ENCODE results near the gene PKP2. TPM values are rescaled to one million over a fixed set of nuclear protein-coding genes. Genes with fewer than 3 reads are reported as not detected.
"Not testable (repeated sequence)": the region's sequence is repeated elsewhere in the genome, so short reads cannot be mapped to it uniquely, and the experiment has no call there.

Gene PKP2
- total RNA-seq, 2 donors from 2014 or later, result 130 to 187 TPM

DNA sequence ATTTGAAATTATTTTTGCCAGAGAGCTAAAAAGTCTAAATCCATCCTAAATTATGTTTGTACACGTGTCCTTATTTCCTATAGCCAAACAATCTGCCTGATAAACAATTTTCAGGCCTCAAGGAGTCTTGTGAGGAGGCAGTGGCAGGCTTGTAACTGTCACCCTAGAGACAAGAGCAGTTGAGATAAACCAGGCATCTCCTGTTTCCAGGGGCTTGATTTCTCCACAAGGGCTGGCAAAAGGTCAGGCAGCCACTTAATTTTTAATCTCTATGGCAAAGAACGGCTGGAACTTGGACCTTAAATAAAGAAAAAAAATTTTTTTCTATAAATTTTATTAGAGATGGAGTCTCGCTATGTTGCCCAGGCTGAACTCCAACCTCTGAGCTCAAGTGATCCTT, 15.5 kb downstream of the PKP2 start:
- TF ChIP-seq, protein P1, sequence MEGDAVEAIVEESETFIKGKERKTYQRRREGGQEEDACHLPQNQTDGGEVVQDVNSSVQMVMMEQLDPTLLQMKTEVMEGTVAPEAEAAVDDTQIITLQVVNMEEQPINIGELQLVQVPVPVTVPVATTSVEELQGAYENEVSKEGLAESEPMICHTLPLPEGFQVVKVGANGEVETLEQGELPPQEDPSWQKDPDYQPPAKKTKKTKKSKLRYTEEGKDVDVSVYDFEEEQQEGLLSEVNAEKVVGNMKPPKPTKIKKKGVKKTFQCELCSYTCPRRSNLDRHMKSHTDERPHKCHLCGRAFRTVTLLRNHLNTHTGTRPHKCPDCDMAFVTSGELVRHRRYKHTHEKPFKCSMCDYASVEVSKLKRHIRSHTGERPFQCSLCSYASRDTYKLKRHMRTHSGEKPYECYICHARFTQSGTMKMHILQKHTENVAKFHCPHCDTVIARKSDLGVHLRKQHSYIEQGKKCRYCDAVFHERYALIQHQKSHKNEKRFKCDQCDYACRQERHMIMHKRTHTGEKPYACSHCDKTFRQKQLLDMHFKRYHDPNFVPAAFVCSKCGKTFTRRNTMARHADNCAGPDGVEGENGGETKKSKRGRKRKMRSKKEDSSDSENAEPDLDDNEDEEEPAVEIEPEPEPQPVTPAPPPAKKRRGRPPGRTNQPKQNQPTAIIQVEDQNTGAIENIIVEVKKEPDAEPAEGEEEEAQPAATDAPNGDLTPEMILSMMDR (IDR thresholded peaks at IDR 0.05), result no peak
- Histone ChIP-seq H3K9ac (ENCODE audit: low read depth in 2 of 2, low read length in 2 of 2) (no peak overlapping the region), H3K36me3 (no peaks in the 10 kb centered on the region), H3K4me3 (no peak overlapping the region), H3K9me3 (no peaks in the 10 kb centered on the region), H3K27ac (peak overlapping the region; percentile 12), H3K4me1 (no peaks in the 10 kb centered on the region), H3K27me3 (no peaks in the 10 kb centered on the region)
- no peak for DNase-seq
- intact Hi-C loops (cut with DNase I), result no loop called here

DNA sequence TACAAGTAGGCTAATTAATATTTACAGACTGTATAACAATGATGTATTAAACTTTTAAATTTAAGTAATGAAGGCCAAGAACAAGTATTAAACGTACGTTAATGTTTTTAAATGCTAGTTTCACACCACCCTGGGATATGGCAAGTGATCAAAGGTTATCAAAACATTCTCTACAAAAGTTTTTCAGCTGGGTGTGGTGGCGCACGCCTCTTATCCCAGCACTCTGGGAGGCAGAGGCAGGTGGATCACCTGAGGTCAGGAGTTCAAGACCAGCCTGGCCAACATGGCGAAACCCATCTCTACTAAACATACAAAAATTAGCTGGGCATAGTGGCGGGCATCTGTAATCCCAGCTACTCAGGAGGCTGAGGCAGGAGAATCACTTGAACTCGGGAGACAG, 17.5 kb downstream of the PKP2 start:
- H3K27me3 ChIP-seq; H3K4me1 ChIP-seq; intact Hi-C loops (cut with DNase I); H3K9me3 ChIP-seq; H3K4me3 ChIP-seq; H3K9ac ChIP-seq (ENCODE audit: low read depth in 2 of 2, low read length in 2 of 2); H3K36me3 ChIP-seq: not testable (repeated sequence)
- peak overlapping the region; percentile 50 for H3K27ac ChIP-seq
- DNase-seq, result peak; percentile 39

DNA sequence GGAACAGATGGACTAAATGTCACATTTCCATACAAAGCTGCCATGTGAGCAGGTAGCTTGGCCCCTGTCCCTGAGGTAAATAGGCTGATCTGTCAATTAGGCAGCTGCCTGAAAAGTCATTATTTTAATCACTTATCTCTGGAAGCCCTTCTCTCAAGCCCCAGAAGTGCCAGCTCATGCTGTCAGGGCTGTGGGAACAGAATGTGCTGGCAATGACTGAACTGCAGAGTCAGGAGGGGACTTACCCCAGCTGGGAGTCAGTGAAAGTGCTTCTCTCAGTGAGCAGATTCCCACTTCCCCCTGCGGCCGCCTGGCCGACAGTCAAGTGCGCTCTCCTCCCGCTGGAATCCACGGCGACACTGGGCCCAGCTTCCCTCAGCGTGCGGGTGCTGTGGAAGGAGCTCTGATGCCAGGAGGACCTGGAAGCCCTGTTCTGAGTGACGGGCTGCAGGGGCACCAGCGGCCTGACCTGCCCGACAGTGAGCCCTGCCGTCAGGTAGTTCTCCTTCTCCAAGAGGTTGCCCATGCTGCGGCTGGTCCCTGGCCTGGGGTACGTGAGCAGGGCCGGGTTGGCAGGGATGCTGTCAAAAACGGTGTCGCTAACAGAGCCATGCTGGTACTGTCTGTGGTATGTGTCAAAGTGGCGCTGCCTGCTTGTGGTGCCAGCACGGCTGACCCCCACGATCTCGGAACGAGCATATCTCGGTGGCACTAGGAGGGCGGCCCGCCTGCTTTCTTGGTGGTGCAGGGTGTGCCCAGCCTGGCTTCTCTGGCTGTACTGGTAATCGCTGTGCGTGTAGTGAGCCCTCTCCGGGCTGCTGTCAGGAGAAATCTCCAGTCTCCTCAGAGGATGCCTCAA, 18.7 kb downstream of the PKP2 start:
- H3K4me1 ChIP-seq, result no peaks in the 10 kb centered on the region
- H3K9me3 ChIP-seq, result no peaks in the 10 kb centered on the region
- intact Hi-C loops (cut with DNase I), result no loop called here
- no peaks in the 10 kb centered on the region for H3K27me3 ChIP-seq
- no peak for DNase-seq
- TF ChIP-seq, protein P1 (IDR thresholded peaks at IDR 0.05), result no peak
- H3K27ac ChIP-seq, result no peak overlapping the region
- H3K9ac ChIP-seq (ENCODE audit: low read depth in 2 of 2, low read length in 2 of 2), result no peak overlapping the region
- H3K36me3 ChIP-seq, result no peaks in the 10 kb centered on the region
- H3K4me3 ChIP-seq, result no peak overlapping the region

DNA sequence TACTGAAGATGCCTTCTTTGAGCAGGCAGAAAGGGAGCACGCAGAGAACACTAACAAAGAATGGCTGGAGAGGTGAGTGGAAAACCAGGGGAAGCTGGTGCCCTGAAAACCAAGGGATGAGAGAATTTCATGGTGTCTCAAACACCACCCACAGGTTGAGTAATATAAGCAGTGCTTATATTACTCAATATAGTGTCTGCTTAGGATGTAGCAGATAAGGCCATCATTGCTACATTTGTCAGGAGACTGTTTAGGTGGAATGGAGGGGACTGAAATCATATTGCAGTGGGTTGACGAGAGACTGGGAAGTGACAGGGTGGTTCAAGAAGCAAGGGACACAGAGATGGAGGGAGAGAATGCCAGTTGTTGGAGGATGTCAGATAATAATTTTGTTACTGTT, 20.6 kb downstream of the PKP2 start:
- no peaks in the 10 kb centered on the region for H3K4me1 ChIP-seq

DNA sequence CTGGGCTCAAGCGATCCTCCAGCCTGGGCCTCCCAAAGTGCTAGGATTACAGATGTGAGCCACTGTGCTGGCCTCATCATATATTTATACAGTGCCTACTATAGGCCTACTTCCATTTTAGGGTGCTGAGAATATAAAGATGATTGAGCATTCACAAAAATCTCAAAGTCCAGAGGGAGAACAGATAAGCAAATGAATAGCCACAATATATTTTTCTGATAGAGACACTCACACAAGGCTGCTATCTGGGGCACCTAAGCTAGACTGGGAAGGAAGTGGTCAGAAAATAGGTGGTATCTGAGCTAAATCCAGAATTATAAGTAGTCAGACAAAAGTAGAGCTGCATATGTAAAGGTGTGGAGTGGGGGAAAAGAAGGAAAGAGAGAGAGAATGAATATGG, 21.6 kb downstream of the PKP2 start:
- no peaks in the 10 kb centered on the region for H3K4me1 ChIP-seq
- no peaks in the 10 kb centered on the region for H3K9me3 ChIP-seq
- no peak overlapping the region for H3K4me3 ChIP-seq
- no peaks in the 10 kb centered on the region for H3K36me3 ChIP-seq
- TF ChIP-seq, protein P1 (IDR thresholded peaks at IDR 0.05), result no peak
- DNase-seq, result no peak
- peak overlapping the region in 1 of 2 donors; percentile 6 for H3K9ac ChIP-seq (ENCODE audit: low read depth in 2 of 2, low read length in 2 of 2)
- intact Hi-C loops (cut with DNase I), result no loop called here
- peak overlapping the region; percentile 46 for H3K27ac ChIP-seq
- H3K27me3 ChIP-seq, result no peaks in the 10 kb centered on the region

More for the DNA sequence above, 20.6 kb downstream of the PKP2 start:
- peak overlapping the region in 1 of 2 donors; percentile 2 for H3K9ac ChIP-seq (ENCODE audit: low read depth in 2 of 2, low read length in 2 of 2)
- DNase-seq, result no peak
- H3K27ac ChIP-seq, result no peak overlapping the region
- intact Hi-C loops (cut with DNase I), result no loop called here
- no peaks in the 10 kb centered on the region for H3K36me3 ChIP-seq
- TF ChIP-seq, protein P1 (IDR thresholded peaks at IDR 0.05), result no peak
- no peaks in the 10 kb centered on the region for H3K27me3 ChIP-seq
- H3K9me3 ChIP-seq, result no peaks in the 10 kb centered on the region
- H3K4me3 ChIP-seq, result no peak overlapping the region

DNA sequence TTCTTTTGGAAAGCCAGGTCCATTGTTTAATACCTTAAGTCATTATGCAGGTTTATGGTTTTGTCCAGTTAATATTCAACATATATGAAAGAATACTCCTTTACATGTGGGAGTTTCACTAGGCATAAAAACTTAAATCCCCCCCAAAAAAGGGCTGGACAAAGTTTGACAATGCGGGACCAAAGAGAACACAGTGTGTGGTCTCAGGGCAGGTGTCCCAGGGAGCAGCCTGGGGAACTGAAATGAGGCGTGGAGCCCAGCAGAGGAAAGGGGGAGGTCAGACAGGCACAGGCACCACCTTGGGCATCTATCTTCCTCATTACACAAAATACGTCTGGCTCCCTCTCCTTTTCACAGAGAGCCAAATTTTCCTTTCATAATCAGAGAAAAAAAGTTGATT, 22.5 kb downstream of the PKP2 start:
- H3K4me1 ChIP-seq, result no peaks in the 10 kb centered on the region
- no peaks in the 10 kb centered on the region for H3K9me3 ChIP-seq
- peak; percentile 45 for DNase-seq
- no peaks in the 10 kb centered on the region for H3K36me3 ChIP-seq
- peak overlapping the region in 1 of 2 donors; percentile 21 for H3K9ac ChIP-seq (ENCODE audit: low read depth in 2 of 2, low read length in 2 of 2)
- peak overlapping the region; percentile 46 for H3K27ac ChIP-seq
- H3K27me3 ChIP-seq, result no peaks in the 10 kb centered on the region
- no peak overlapping the region for H3K4me3 ChIP-seq
- TF ChIP-seq, protein P1 (IDR thresholded peaks at IDR 0.05), result no peak
- intact Hi-C loops (cut with DNase I), result no loop called here

DNA sequence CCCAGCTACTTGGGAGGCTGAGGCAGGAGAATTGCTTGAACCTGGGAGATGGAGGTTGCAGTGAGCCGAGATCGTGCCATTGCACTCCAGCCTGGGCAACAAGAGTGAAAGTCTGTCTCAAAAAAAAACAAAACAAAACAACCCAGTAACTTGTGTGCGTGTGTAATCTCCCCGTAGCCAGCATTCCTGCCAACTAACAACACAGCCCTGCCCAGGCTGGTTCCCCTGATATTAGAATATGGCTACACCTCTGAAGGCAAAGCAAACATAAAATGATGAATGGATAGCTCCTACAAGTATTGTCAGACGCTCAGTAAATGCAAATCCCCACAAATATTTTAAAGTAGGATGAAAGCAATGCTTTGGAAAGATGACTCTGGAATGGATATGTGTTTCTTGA, 24.2 kb downstream of the PKP2 start:
- H3K4me1 ChIP-seq; H3K27me3 ChIP-seq; H3K36me3 ChIP-seq; H3K9me3 ChIP-seq; intact Hi-C loops (cut with DNase I); H3K4me3 ChIP-seq; DNase-seq; H3K27ac ChIP-seq: not testable (repeated sequence)
- peak overlapping the region in 1 of 2 donors; percentile 0 for H3K9ac ChIP-seq (ENCODE audit: low read depth in 2 of 2, low read length in 2 of 2)

Data from colonic mucosa (tissue), 4 donors.